HepG2 (cell line): ENCODE results near the gene CRYBA1. TPM values are rescaled to one million over a fixed set of nuclear protein-coding genes. Genes with fewer than 3 reads are reported as not detected.

Experiments used
- DDIT3 ChIP-seq: sonication (generic); formaldehyde crosslinking; IDR thresholded peaks from 2 replicates; pipeline ENCODE4 v1.4.0; 2020; ENCODE audit warnings: mild to moderate bottlenecking, missing genetic modification reagents
- DNMT3B ChIP-seq: conservative IDR thresholded peaks from 2 replicates; pipeline ENCODE4 v1.6.1; 2016; ENCODE audit warnings: missing biosample characterization, control low read depth
- ELF1 ChIP-seq: sonication (generic); formaldehyde crosslinking; IDR thresholded peaks from 2 replicates; pipeline ENCODE4 v1.4.0; 2020; ENCODE audit warnings: missing genetic modification reagents
- ETV5 ChIP-seq: IDR thresholded peaks from 2 replicates; pipeline ENCODE4 v1.6.1; 2018; ENCODE audit warnings: missing biosample characterization, missing genetic modification reagents, inconsistent platforms, borderline replicate concordance
- HNF4A ChIP-seq: sonication (generic); formaldehyde crosslinking; IDR thresholded peaks from 2 replicates; pipeline ENCODE4 v1.4.0; 2020; ENCODE audit warnings: missing genetic modification reagents
- HNRNPK ChIP-seq: fragments of 200-400 bp; formaldehyde crosslinking; IDR thresholded peaks from 2 replicates; pipeline ENCODE4 v1.6.1; 2018; ENCODE audit warnings: low read length, low read depth, moderate library complexity, mild to moderate bottlenecking; ENCODE audit not compliant: poor library complexity, severe bottlenecking
- KLF16 ChIP-seq, 2 experiments: sonication (generic) in 1 of 2; formaldehyde crosslinking in 1 of 2; IDR thresholded peaks; 2 replicates each; pipeline versions ENCODE4 v1.6.1 to v1.8.0; 2016 to 2023; ENCODE audit warnings: missing genetic modification reagents in 2 of 2, missing compliant biosample characterization in 1 of 2
- MEIS2 ChIP-seq: sonication (generic); formaldehyde crosslinking; IDR thresholded peaks from 2 replicates; pipeline ENCODE4 v1.9.0; 2021; ENCODE audit warnings: mild to moderate bottlenecking, missing genetic modification reagents
- MLLT10 ChIP-seq: sonication (generic); formaldehyde crosslinking; IDR thresholded peaks from 2 replicates; pipeline ENCODE4 v1.4.0; 2020; ENCODE audit warnings: missing genetic modification reagents
- MTF2 ChIP-seq: sonication (generic); formaldehyde crosslinking; IDR thresholded peaks from 2 replicates; pipeline ENCODE4 v1.5.0; 2020; ENCODE audit warnings: missing genetic modification reagents, borderline replicate concordance
- PRPF4 ChIP-seq: fragments of 200-400 bp; formaldehyde crosslinking; IDR thresholded peaks from 2 replicates; pipeline ENCODE4 v1.6.1; 2016; ENCODE audit warnings: low read length, low read depth; ENCODE audit not compliant: poor library complexity, severe bottlenecking
- RBFOX2 ChIP-seq: fragments of 200-400 bp; formaldehyde crosslinking; IDR thresholded peaks from 2 replicates; pipeline ENCODE4 v1.6.1; 2017; ENCODE audit warnings: low read depth, mild to moderate bottlenecking, low read length
- TEAD3 ChIP-seq: optimal IDR thresholded peaks from 2 replicates; pipeline ENCODE3; 2016; ENCODE audit warnings: borderline replicate concordance
- ZNF232 ChIP-seq: sonication (generic); formaldehyde crosslinking; IDR thresholded peaks from 2 replicates; pipeline ENCODE4 v1.4.0; 2020; ENCODE audit warnings: missing genetic modification reagents, borderline replicate concordance
- ZNF687 ChIP-seq: sonication (generic); formaldehyde crosslinking; IDR thresholded peaks from 2 replicates; pipeline ENCODE4 v1.5.1; 2020; ENCODE audit warnings: mild to moderate bottlenecking, missing genetic modification reagents, moderate library complexity
- ZNF703 ChIP-seq: sonication (generic); formaldehyde crosslinking; IDR thresholded peaks from 2 replicates; pipeline ENCODE4 v1.5.1; 2020; ENCODE audit warnings: missing genetic modification reagents, mild to moderate bottlenecking, moderate library complexity, borderline replicate concordance
- ZNF883 ChIP-seq: sonication (generic); formaldehyde crosslinking; IDR thresholded peaks from 2 replicates; pipeline ENCODE4 v1.5.1; 2020; ENCODE audit warnings: mild to moderate bottlenecking, missing genetic modification reagents; ENCODE audit errors: not compliant biosample characterization
- polyA plus RNA-seq, 8 experiments: library from polyadenylated mRNA; depleted of rRNA in 3 of 8; stranded (reverse) in 7 of 8; unstranded in 1 of 8; fragments of >200 nt; fragmentation: Illumina TruSeq in 4 of 8; extraction: Trizol in 4 of 8; gene quantifications; 2 replicates each; pipeline versions ENCODE4 v1.2.1 to v1.2.3, GENCODE V29; 2011 to 2016; ENCODE audit warnings: low read depth in 4 of 8, missing spikeins in 1 of 8, mixed read lengths in 1 of 8; ENCODE audit not compliant: insufficient read depth in 1 of 8
- total RNA-seq, 5 experiments: library from RNA; depleted of rRNA; stranded (reverse); fragments of >200 nt; fragmentation: Illumina TruSeq; extraction: Trizol; gene quantifications; 2 replicates each; pipeline ENCODE4 v1.2.3, GENCODE V29; 2016; ENCODE audit warnings: low read depth in 1 of 5
- TF ChIP-seq, protein P1 (sequence below): IDR thresholded peaks from 2 replicates; pipeline ENCODE4 v1.6.1; 2016; ENCODE audit warnings: mild to moderate bottlenecking
- TF ChIP-seq, protein P2 (sequence below): sonication (generic); formaldehyde crosslinking; IDR thresholded peaks from 2 replicates; pipeline ENCODE4 v1.5.0; 2020; ENCODE audit warnings: mild to moderate bottlenecking, missing genetic modification reagents
- TF ChIP-seq, protein P3 (sequence below): sonication (generic); formaldehyde crosslinking; IDR thresholded peaks from 2 replicates; pipeline ENCODE4 v1.4.0; 2020; ENCODE audit warnings: missing genetic modification reagents, mild to moderate bottlenecking, borderline replicate concordance

Gene CRYBA1
- total and polyA plus RNA-seq, 2 of the 13 experiments (the other 11 are each of a cell fraction or from before 2014, with no cell fraction given), result not detected

DNA sequence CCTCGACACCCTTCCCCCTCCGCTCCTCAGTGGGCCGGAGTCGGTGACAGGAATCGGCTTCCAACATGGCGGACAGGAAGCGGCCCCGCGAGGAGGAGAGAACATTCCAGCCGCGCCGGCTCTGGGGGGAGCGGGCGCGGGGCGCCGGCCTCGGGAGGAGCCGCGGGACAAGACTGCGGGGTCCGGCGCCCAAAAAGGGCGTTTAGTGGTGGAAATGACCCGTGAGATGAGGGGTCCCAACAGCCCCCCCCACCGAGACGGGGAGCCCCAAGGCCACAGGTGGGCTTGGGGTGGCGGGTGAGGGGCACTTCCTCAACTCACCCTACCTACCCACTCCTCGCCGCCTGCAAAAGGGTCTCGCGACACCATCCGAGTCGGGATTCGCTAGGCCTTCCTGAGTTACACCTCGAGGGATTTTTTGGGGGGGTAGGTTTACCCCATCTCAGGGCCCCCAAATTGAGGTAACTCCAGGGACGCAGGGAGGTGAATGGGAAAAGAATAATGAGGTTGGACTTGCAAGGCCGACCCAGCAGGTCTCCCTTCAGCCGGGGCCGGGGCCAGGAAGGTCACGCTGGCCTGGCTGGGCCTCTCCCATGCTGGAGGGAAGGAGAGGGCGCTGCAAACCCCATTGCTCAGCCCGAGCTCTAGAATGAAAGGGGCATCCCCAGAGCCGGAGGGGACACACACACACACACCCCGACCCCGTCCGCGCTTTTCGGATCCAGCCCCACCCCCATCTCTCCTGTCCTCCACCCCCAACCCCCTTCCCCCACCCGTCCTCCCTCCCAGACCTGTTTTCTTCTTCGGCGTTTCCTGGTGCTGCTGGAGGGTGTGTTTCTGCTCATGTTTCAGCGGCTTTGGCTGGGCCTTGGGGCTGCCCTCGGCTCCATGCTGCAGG, 46.6 kb downstream of the CRYBA1 start (continued):
- TF ChIP-seq, protein P1, sequence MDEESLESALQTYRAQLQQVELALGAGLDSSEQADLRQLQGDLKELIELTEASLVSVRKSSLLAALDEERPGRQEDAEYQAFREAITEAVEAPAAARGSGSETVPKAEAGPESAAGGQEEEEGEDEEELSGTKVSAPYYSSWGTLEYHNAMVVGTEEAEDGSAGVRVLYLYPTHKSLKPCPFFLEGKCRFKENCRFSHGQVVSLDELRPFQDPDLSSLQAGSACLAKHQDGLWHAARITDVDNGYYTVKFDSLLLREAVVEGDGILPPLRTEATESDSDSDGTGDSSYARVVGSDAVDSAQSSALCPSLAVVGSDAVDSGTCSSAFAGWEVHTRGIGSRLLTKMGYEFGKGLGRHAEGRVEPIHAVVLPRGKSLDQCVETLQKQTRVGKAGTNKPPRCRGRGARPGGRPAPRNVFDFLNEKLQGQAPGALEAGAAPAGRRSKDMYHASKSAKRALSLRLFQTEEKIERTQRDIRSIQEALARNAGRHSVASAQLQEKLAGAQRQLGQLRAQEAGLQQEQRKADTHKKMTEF, result peak; percentile 36; the same call in 1 of the 2 replicates
- TF ChIP-seq KLF16 (CRISPR knock-in tag; IDR thresholded peaks at IDR 0.05) (no peak), ZNF232 (no peak), ZNF703 (CRISPR knock-in tag) (no peak), ZNF883 (CRISPR knock-in tag) (no peak), MEIS2 (no peak; the same call in 1 of the 2 replicates), DDIT3 (no peak), DNMT3B (CRISPR knock-in tag) (no peak), HNRNPK (peak; percentile 60), MTF2 (CRISPR knock-in tag) (peak; percentile 5; the same call in 1 of the 2 replicates), ZNF687 (peak; percentile 69), ETV5 (CRISPR knock-in tag) (peak; percentile 40; the same call in 1 of the 2 replicates), ELF1 (CRISPR knock-in tag) (peak; percentile 31; the same call in 1 of the 2 replicates), HNF4A (CRISPR knock-in tag) (no peak), TEAD3 (peak; percentile 77), RBFOX2 (peak; percentile 83), PRPF4 (no peak), MLLT10 (CRISPR knock-in tag) (no peak)
- TF ChIP-seq, protein P2, sequence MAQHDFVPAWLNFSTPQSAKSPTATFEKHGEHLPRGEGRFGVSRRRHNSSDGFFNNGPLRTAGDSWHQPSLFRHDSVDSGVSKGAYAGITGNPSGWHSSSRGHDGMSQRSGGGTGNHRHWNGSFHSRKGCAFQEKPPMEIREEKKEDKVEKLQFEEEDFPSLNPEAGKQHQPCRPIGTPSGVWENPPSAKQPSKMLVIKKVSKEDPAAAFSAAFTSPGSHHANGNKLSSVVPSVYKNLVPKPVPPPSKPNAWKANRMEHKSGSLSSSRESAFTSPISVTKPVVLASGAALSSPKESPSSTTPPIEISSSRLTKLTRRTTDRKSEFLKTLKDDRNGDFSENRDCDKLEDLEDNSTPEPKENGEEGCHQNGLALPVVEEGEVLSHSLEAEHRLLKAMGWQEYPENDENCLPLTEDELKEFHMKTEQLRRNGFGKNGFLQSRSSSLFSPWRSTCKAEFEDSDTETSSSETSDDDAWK (CRISPR knock-in tag), result no peak
- TF ChIP-seq, protein P3, sequence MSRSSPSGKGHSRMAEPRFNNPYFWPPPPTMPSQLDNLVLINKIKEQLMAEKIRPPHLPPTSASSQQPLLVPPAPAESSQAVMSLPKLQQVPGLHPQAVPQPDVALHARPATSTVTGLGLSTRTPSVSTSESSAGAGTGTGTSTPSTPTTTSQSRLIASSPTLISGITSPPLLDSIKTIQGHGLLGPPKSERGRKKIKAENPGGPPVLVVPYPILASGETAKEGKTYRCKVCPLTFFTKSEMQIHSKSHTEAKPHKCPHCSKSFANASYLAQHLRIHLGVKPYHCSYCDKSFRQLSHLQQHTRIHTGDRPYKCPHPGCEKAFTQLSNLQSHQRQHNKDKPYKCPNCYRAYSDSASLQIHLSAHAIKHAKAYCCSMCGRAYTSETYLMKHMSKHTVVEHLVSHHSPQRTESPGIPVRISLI (CRISPR knock-in tag), result no peak
